ENCODE data around the gene OR52B6.
"Not testable (repeated sequence)": the region's sequence is repeated elsewhere in the genome, so short reads cannot be mapped to it uniquely, and the experiment has no call there.

The OR52B6 gene

DNA sequence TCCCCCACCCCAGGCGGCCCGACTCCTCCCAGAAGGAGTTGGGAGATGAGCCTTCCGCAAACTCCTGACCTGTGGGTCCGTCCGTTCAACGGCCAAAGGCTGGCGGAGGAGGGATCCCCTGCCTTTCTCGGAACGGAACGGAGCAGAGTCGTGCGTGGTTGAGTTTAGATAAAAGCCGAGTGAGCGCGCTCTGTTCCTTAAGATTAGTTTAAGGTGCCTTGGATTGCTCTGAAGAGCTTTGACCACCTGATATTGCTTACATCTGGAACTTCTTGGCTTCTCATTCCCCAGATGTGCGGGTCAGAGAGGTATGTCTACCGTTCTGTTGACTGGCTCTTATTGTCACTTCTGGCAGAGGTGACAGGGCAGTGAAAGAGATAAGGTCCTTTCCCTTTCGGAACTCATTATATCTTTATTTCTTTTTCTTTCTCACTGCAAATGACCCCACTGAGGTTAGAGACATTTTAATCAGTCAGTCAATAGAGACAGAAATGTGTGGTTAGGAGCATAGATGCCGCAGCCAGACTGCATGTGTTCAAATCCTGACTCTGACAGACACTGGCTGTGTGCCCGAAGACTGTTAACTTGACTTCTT lies 16.0 kb downstream of the OR52B6 start, which contains the start of gene TRIM6:
Gene TRIM6 (plus strand): TSS at position 31 of the 595 bp plus-strand sequence. CDS start 261 bp downstream, at position 292.
- DNase-seq: peak; percentile 8 to 11

DNA sequence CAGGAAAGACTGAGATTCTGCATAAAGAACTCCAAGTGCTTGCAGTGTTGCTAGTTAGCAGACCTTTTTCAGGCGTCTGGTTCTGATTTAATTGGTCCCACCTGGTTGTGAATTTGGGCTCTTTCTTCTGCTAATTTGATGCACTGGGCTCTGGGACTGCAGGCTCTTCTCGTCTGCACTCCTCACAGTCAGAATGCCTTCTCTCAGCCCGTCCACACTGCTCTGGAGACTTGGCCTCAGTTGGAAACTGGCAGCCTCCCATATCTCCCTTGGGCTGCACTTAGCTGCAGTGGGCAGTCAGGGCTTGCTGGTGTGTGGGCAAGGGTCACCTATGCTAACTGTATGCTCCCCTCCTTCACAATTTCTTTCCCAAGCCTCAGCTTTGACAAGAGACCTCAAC lies 17.3 kb downstream of the OR52B6 start:
- DNase-seq: no peak

DNA sequence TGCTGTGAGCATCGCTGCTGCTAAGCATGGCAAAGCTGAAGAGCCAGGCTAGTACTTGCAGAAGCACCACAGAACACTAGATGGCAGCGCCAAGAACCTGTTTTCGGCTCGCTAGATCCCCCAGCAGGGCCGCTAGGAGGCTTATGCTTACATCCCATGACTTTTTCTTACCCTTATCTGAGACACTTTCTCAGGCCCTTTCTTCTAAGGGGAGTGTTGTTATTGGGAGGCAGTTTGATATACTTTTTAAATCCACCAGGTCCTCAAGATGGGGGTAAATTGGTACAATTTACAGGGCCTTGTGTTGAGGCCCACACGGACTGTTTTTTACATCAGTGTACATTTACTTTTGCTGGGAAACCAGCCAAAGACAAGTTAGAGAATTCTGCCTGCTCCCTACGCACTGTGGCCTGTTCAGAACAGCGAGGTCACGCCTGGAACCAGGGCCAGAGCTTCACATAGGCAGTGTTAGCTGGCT lies 19.7 kb downstream of the OR52B6 start:
- peak; percentile 46 to 64 for DNase-seq

DNA sequence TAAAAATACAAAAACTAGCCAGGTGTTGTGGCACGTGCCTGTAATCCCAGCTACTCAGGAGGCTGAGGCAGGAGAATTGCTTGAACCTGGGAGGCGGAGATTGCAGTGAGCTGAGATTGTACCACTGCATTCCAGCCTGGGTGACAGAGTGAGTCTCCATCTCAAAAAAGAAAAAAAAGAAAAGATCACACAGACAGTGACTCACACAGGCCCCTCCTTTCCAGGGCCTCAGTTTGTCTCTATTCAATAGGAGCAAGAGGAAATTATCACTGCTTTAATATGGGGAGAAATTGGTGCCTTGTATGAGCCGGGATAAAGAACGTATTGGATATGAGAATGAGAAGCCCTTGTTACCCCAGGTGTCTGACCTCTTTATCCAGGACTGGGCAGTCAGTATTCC lies 22.1 kb downstream of the OR52B6 start:
- DNase-seq: not testable (repeated sequence)

DNA sequence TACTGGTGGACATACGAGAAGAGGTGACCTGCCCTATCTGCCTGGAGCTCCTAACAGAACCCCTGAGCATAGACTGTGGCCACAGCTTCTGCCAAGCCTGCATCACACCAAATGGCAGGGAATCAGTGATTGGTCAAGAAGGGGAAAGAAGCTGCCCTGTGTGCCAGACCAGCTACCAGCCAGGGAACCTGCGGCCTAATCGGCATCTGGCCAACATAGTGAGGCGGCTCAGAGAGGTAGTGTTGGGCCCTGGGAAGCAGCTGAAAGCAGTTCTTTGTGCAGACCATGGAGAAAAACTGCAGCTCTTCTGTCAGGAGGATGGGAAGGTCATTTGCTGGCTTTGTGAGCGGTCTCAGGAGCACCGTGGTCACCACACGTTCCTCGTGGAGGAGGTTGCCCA lies 22.6 kb downstream of the OR52B6 start:
- DNase-seq: no peak

DNA sequence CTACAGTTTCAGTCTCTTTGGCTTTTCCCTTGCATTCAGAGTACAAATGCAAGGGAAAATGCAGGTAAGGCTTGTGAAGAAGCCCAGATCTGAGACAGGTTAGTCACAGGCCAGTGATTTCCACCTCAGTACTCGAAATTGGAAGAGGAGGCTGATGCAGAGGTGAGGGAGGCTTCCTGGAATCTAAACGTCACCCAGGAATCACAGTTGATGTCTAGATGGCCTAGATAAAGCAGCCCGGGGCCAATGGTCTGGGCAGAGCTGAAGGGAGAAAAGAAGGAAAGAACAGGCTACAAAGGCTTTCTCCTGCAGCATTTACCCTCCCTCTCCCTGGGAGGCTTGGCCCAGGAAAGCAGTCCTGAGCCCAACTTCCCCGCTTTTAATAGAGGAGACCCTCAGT lies 24.2 kb downstream of the OR52B6 start:
- no peak for DNase-seq

DNA sequence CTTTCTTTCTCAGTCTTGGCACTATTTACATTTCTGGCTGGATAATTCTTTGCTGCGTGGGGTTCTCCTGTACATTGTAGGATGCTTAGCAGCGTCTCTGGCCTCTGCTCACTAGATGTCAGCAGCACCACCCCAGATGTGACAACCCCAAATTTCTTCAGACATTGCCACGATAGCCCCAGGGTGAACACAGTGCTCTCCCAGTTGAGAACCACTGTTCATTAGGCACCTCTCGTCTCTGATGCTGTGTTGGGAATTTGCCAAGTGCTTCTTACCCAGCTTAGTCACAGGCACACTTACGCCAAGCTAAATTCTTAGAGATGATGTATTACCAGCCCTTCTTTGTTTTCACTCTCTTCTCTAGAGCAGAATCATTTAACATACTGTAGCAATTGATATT lies 25.2 kb downstream of the OR52B6 start:
- no peak for DNase-seq

DNA sequence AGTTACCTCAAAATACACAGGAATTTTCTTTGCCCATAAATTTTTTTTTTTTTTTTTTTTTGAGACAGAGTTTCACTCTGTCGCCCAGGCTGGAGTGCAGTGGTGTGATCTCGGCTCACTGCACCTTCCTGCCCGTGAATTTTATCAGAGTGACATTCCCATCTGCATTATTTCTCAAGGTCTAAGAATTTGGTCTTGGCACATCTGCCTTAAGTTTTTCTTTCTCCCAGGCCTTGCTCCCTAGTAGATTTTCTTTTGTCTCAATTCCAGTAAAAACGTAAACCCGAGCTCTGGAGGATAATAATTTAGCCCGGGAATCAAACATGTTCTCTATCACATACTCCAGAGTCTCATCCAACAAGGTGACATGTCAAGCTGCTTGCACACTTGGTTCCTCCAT lies 28.1 kb downstream of the OR52B6 start:
- DNase-seq: no peak

DNA sequence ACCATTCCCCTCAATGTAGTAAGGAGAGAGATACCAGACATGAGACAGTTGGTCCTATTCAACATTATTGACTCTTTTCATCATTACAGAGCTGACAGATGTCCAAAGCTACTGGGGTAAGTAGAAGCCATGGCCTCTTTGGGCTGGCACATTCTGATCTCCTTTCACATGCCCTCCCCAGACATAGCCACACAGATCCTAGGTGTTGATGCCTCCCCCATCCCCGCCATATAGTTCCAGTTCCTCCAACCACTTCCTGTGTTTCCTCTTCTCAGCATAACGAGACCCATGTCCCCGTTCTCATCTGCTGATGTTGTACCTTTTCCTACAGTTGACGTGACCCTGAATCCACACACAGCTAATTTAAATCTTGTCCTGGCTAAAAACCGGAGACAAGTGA lies 29.8 kb downstream of the OR52B6 start:
- DNase-seq: no peak

DNA sequence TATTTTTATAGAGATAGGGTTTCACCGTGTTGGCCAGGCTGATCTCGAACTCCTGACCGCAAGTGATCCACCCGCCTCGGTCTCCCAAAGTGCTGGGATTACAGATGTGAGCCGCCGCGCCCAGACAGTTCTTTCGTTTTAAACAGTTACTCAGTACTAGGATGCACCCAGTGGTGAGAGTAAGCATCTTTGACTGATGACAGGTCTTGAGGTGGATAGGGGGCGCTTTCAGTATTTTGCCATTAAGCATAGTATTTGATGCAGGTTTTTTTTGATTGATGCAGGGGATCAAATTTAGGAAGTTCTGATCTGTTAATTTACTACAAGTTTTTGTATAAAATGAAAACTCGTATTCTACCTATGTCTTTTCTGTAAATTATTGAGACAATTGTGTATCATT lies 30.9 kb downstream of the OR52B6 start:
- DNase-seq: no peak

DNA sequence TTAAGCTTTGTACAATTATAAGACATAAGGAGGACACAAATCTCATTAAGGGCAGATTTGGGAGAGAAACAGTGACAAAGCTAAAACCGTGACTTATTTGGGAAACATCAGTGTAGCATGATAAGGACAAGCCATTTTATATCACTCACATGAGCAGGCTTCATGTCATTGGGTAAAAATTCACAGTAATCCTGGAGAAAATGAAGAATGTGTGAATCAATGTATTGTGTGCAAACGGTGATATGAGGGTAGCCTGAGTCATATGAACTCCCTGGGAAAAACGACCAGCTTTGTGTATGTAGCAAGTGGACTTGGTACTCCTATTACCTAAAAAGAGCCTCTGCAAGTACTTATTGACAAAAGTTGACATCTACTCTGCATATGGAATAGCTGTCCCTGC lies 38.1 kb downstream of the OR52B6 start:
- DNase-seq: no peak

DNA sequence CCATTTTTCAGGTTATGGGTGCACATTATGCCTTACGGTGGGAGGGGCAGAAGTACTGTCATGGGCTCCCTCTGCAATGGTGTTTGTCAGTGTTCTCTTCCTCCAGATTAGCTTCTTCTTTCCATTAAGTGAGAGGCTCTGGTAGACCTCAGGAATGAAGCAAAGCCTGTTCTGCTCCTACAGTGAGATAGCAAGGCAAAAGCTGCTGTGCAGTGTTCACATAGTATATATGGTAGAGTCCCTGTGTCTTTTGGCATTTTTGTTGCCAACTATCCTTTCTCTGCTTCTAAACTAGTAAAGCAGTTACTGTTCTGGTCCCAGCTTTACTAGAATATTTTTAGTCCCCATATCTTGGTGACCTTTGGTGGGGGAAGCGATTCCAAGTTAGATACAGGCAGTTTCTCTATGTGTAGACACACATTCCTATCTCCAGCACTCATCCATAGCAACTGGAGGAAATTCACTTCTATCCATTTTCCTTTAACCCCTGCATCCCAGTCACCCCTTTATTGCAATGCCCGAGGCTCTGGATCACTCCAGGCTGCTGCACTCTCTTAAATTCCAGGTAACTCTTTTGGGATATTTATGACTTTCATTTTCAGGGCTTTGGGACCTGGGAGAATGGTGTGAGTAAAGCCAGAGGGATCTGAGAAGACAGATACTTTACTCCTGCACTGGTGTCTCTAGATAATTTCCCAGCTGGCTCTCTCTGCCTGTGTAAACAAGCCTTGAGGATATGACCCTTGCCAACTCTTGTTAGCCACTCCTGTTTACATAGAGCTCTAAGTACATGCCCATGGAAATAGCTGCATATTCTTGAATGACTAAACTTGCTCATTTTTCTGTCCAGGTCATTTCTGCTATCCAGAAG lies 40.2 kb downstream of the OR52B6 start:
- no peak for DNase-seq

DNA sequence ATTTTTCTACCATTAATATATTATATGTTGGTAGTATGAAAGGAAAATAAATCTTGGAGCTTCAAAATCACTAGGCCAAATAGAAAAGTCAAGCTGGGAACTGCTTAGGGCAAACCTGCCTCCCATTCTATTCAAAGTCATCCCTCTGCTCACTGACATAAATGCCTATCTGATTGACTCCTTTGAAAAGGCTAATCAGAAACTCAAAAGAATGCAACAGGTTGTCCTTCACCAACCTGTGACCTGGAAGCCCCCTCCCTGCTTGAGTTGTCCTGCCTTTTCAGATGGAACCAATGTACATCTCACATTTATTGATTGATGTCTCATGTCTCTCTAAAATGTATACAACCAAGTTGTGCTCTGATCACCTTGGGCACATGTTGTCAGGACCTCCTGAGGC lies 40.9 kb downstream of the OR52B6 start:
- DNase-seq: no peak

DNA sequence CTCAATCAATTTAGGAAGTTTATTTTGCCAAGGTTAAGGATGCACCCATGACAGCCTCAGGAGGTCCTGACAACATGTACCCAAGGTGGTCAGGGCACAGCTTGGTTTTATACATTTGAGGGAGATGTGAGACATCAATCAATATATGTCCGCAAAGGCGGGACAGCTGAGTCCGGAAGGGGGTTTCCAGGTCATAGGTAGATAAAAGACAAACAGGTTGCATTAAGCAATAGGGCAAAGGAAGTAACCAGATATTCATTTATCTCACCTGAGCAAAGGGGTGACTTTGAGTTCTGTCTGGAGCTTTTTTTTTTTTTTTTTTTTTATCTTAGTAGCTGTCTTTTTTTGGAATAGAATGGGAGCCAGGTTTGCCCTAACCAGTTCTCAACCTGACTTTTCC lies 42.1 kb downstream of the OR52B6 start:
- DNase-seq: no peak

DNA sequence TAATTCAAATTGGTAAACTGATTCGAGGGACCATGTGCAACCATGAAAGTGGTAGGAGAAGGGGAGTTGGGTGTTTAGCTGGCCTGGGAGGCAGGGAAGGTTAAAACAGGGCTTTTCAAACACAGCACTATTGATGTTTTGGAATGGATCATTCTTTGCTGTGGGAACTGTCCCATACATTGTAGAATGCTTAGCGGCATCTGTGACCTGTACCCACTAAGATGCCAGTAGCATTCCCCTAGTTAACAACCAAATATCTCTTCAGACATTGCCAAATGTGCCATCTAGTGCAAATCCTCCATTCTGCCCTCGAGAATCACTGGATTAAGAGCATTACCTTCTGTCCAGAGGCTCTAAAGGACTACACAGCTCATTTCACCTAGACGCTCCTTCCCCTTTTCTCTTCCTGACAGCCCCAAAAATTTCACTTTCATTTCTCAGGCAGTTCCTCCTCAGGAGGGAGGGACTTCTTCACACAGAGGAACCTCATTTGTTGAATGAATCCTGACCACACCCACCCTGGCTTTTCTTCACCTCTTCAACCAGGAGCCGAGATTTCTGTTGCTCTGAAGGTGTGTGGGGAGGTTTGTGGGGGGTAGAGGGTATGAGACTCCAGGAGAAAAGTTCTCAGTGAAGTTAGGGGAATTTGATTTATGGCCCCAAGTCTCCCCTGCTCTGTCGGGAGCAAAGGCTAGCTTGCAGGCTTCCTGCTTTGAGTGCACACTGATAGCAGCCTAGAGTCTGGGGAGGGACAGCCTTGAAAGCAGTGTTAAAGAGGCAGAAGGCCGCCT lies 44.0 kb downstream of the OR52B6 start, which contains the start of gene TRIM34:
Gene TRIM34 (plus strand): TSS at position 513 of the 791 bp plus-strand sequence. CDS start 7,331 bp downstream, outside the sequence.
- DNase-seq: peak; percentile 48 to 63

DNA sequence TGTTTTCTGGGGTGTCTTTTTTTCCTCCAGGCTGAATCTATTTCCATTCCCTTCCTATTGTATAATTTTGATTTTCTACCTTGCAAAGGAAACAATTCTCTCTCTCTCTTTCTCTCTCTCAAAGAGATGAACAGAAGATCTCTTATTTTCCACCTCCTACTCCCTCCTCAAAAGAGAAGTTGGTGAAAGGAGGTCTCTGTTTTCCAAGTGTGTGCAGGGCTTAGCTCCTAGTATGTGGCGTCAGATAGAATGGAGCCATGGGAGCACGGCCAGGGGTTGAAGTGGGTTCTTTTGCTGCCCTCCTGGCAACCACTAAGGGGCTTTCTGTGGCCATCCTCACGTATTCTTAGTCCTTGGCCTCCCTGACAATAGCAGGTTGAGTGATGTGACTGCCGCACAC lies 44.6 kb downstream of the OR52B6 start:
- no peak for DNase-seq

DNA sequence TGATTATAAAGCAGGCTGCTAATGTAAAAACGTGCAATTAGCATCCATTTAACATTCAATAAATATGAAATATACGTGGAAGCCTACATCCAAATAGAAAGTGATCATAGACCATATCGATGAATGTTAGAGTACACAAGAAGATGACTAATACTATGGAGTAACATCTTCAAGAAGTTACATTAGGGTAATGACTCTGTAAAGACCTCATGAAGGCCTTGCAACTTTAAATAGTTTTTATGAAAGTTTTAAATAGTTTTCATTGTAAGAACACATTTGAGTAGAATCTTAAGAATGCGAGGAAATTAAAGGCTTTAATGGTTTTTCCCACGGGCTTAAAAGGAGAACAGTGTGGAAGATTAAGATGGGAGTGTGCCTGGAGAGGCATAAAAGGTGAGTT lies 45.5 kb downstream of the OR52B6 start:
- no peak for DNase-seq

DNA sequence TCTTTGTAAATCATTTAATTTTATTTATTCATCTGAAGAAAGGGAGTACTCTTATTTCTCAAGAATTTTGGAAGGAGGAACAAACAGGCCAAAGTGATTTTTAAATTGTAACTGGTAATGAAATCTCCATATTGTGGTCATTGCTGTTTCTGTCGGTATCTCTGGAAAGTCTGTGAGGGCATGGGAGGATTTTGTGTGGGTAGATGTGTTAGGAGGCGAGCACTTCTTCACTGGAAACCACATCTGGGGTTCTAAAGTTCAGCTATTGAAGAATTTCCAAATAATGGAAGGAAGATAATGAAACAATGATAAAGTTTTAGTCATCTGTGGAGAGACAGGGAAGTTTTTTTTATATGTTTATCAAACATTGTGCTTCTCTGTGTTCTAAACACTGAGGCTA lies 50.7 kb downstream of the OR52B6 start:
- no peak for DNase-seq

Data from activated CD4-positive, alpha-beta T cell treated with anti-CD3 and anti-CD28 coated beads, Interleukin-2, amount 50 U/mL, for 48 hours (primary cell).